ENCODE data around the gene PGK1.

Gene PGK1

DNA sequence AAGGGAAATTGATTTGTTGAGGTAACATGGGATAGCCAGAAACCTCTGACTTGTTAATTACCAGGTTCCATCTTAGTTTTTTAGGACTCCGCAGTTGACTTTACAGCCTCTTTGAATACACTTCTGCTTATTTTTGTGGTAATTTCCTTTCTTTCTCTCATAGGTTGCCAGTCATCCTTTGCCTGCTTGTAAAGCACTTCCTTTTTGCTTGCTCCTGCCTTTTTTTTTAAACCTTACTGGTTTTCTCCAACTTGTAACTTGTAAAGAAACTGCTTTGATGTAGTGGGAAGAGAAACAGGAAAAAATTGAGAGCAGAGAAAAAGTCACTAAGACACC is 2.6 kb downstream of the PGK1 start:
- Histone ChIP-seq H3K36me3 (no peaks in the 10 kb centered on the region), H3K4me1 (peaks cover 0 to 56% (median 13%) of the 10 kb centered on the region in 4 donors), H3K4me3 (peak overlapping the region in 1 of 2 donors; percentile 77), H3K9me3 (no peaks in the 10 kb centered on the region), H3K27me3 (no peaks in the 10 kb centered on the region), H3K27ac (peak overlapping the region in 1 of 2 donors; percentile 97)
- intact Hi-C loops (cut with DNase I; ENCODE audit: low total_unique reads) = no loop called here
- TF ChIP-seq, protein P1, sequence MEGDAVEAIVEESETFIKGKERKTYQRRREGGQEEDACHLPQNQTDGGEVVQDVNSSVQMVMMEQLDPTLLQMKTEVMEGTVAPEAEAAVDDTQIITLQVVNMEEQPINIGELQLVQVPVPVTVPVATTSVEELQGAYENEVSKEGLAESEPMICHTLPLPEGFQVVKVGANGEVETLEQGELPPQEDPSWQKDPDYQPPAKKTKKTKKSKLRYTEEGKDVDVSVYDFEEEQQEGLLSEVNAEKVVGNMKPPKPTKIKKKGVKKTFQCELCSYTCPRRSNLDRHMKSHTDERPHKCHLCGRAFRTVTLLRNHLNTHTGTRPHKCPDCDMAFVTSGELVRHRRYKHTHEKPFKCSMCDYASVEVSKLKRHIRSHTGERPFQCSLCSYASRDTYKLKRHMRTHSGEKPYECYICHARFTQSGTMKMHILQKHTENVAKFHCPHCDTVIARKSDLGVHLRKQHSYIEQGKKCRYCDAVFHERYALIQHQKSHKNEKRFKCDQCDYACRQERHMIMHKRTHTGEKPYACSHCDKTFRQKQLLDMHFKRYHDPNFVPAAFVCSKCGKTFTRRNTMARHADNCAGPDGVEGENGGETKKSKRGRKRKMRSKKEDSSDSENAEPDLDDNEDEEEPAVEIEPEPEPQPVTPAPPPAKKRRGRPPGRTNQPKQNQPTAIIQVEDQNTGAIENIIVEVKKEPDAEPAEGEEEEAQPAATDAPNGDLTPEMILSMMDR (IDR thresholded peaks at IDR 0.05) = no peak
- no peak for DNase-seq

DNA sequence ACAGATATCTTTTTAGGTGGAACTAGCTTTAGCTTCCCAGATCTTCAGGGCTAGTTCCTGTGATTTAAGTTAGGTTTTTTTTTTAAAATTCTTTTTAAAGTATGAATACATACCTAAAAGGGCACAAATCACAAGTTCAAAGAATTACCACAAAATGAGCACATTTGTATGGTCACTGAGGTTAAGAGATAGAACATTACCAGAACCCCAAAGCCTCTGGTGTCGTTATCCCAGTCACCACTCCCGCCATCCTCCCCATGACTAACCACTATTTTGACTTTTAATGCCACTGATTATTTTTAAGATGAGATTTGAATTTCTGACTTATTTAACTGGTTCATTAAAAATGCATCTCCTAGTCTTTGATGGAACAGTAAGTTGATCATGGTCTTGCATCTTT is 5.4 kb downstream of the PGK1 start:
- no peaks in the 10 kb centered on the region for H3K27me3 ChIP-seq
- TF ChIP-seq, protein P1 (IDR thresholded peaks at IDR 0.05) = no peak
- intact Hi-C loops (cut with DNase I; ENCODE audit: low total_unique reads) = no loop called here

DNA sequence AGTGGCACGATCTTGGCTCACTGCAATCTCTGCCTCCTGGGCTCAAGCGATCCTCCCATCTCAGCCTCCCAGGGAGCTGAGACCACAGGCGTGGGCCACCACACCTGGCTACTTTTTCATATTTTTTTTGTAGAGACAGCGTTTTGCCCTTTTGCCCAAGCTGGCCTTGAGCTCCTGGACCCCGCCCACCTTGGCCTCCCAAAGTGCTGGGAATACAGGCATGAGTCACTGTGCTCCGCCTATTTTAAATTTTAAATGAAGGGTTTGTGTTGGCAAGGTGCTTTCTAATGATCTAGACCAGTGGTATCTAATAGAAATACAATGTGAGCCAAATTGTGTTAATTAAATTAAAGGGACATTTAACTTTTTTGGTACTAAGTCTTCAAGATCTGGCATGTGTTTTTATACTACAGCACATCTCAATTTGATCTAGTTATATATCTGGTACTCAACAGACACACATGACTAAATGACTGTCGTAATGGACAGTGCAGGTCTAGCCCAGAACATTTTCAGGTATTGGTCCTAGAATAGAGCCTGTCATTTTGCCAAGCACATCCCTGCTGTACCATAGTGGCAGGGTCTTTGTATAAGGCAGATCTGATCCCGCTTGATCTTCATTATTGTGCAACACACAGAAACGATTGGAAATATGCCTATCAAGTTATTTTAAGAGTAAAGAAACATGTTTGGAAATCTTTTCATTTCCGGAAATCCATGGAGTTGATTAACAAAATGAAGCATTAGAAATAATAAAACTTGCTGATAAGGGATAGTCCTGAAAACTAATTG is 7.3 kb downstream of the PGK1 start:
- intact Hi-C loops (cut with DNase I; ENCODE audit: low total_unique reads) = no loop called here
- Histone ChIP-seq H3K27ac (no peak overlapping the region), H3K4me1 (peaks cover 0 to 50% (median 6%) of the 10 kb centered on the region in 4 donors), H3K9me3 (no peaks in the 10 kb centered on the region), H3K4me3 (no peak overlapping the region), H3K36me3 (peaks cover 17 to 29% (median 17%) of the 10 kb centered on the region in 3 donors), H3K27me3 (no peaks in the 10 kb centered on the region)
- TF ChIP-seq, protein P1 (IDR thresholded peaks at IDR 0.05) = no peak
- no peak for DNase-seq

More for the DNA sequence above, 5.4 kb downstream of the PGK1 start:
- H3K36me3 ChIP-seq = peaks cover 4 to 14% (median 7%) of the 10 kb centered on the region in 3 donors
- no peak overlapping the region for H3K27ac ChIP-seq
- no peaks in the 10 kb centered on the region for H3K9me3 ChIP-seq
- H3K4me3 ChIP-seq = no peak overlapping the region
- DNase-seq = no peak
- H3K4me1 ChIP-seq = peaks cover 0 to 60% (median 13%) of the 10 kb centered on the region in 4 donors

DNA sequence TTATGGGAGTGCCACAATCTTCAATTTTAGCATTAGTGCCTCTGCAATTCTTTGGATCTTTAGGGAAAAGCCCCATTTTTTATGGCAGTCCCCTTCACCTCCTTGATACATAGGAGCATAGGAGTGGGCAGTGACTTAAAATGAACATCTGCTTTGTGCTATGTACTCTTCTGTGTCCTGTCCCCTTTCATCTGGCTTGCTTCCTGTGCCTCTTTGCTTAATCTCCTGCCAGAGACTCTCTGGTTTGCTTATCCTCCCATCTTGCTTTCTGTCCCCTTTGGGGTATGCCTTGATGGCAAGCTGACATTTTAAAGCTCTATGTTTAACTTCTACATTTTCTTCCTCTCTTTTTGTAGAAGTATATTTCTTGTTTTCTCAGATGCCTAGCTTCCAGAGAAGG is 12.3 kb downstream of the PGK1 start:
- Histone ChIP-seq H3K4me1 (peaks cover 0 to 9% (median 0%) of the 10 kb centered on the region in 4 donors), H3K27me3 (no peaks in the 10 kb centered on the region), H3K9me3 (no peaks in the 10 kb centered on the region), H3K27ac (no peak overlapping the region), H3K4me3 (no peak overlapping the region), H3K36me3 (peaks cover 30 to 72% (median 43%) of the 10 kb centered on the region in 3 donors)
- intact Hi-C loops (cut with DNase I; ENCODE audit: low total_unique reads) = no loop called here
- no peak for DNase-seq
- TF ChIP-seq, protein P1 (IDR thresholded peaks at IDR 0.05) = no peak

DNA sequence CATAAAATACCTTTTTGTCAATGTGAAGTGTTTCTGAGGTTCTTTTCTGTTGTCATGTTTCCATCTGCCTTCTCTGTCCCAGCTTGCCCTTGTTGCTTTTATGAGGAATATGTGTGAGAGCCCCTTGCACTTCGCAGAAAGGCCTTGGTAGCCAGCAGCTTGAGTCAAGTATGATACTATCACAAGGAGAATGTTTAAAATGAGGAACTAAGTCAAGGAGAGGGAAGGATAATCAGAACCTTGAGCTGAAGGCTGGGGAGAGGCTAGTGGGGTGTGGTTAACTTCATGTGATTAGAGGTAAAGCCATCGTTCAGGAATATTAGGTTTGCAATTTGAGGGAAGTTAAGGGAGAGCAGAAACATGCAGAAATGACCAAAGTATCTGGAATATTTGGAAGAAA is 12.7 kb downstream of the PGK1 start:
- Histone ChIP-seq H3K27ac (no peak overlapping the region), H3K9me3 (no peaks in the 10 kb centered on the region), H3K4me3 (no peak overlapping the region), H3K27me3 (no peaks in the 10 kb centered on the region), H3K36me3 (peaks cover 30 to 74% (median 43%) of the 10 kb centered on the region in 3 donors), H3K4me1 (peaks cover 0 to 6% (median 0%) of the 10 kb centered on the region in 4 donors)
- intact Hi-C loops (cut with DNase I; ENCODE audit: low total_unique reads) = no loop called here
- no peak for DNase-seq
- TF ChIP-seq, protein P1 (IDR thresholded peaks at IDR 0.05) = no peak

All from tibial artery (tissue), 4 donors.